Activated CD4-positive, alpha-beta T cell treated with anti-CD3 and anti-CD28 coated beads, Interleukin-2, amount 50 U/mL, for 4 hours (primary cell): Measurements from ENCODE around the gene GIMD1.

Source experiments
- DNase-seq, 2 experiments: peaks; one replicate each; pipeline ENCODE4 v3.0.0-alpha.2; 2020

Gene GIMD1

DNA sequence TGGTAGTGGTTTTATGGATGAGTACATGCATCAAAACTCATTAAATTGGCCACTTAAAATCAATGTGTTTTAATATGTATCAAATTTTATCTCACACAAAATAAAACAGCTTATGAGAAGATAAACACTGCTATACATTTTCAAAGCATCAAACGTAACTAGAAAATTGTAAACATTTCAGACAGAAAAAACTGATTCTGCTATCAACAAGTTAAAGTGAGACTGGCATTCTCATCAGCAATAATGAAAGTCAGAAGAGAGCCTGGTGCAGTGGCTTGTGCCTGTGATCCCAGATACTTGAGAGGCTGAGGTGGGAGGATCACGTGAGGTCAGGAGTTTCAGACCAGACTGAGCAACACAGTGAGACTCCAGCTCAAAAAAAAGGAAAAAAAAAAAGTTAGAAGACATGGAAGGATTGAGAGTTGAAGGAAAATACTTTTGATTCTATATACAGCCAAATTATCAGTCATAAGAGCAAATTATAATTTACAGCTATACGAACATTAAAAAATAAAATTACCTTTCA is 55.5 kb downstream of the GIMD1 start:
- DNase-seq, result no peak

DNA sequence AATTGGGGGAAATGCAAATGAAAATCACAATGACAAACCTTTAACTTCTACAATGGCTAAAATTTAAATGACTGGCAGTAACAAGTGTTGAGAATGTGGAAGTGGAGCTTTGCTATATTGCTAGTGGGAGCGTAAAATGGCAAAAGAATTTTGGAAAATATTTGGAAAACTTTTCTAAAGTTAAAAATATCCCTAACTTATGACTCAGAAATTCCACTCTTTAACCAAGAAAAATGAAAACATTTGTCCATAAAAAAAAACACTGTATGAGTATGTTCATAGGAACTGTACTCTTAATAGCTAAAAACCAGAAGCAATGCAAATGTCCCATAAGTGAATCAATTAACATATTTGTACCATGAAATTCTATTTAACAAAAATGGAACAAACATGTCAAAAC is 56.2 kb downstream of the GIMD1 start:
- DNase-seq, result no peak
